Erythroblast (primary cell): Measurements from ENCODE around the gene DIP2C.
"Not testable (repeated sequence)": the region's sequence is repeated elsewhere in the genome, so short reads cannot be mapped to it uniquely, and the experiment has no call there.

Experiments used
- GATA1 ChIP-seq: IDR thresholded peaks from 2 replicates; pipeline ENCODE4 v1.6.1; 2011; ENCODE audit warnings: low read depth, mild to moderate bottlenecking, control low read depth, low read length, moderate library complexity
- POLR2A ChIP-seq: IDR thresholded peaks from 2 replicates; pipeline ENCODE4 v1.6.1; 2011; ENCODE audit warnings: mild to moderate bottlenecking, low read length

GRCh38 chr10:647019-647418 is 42.4 kb downstream of the DIP2C start:
- not testable (repeated sequence) for TF ChIP-seq POLR2A, GATA1
